Measurements from ENCODE around the gene CNTFR.

CNTFR gene

GRCh38 chr9:34555500-34555899 lies 34.0 kb downstream of the CNTFR start:
- Mint-ChIP-seq H3K4me3 (no peak overlapping the region), H3K36me3 (ENCODE audit: low read depth) (peaks cover 10% of the 10 kb centered on the region), H3K9me3 (no peaks in the 10 kb centered on the region), H3K27ac (peak overlapping the region; percentile 8 to 38 (median 29)), H3K27me3 (ENCODE audit: low read depth) (peaks cover 41% of the 10 kb centered on the region), H3K4me1 (peaks cover 61% of the 10 kb centered on the region)
- TF ChIP-seq CTCF (IDR thresholded peaks at IDR 0.05; ENCODE audit: unreplicated experiment in 3 of 3): no peak

- H3K4me1 Mint-ChIP-seq: peaks cover 56% of the 10 kb centered on the region
- no peak for TF ChIP-seq CTCF (IDR thresholded peaks at IDR 0.05; ENCODE audit: unreplicated experiment in 3 of 3)
- H3K9me3 Mint-ChIP-seq: no peaks in the 10 kb centered on the region
- H3K36me3 Mint-ChIP-seq (ENCODE audit: low read depth): peaks cover 10% of the 10 kb centered on the region
- peak overlapping the region; percentile 8 to 38 (median 29) for H3K27ac Mint-ChIP-seq
- peak overlapping the region; percentile 28 to 50 (median 34) for H3K4me3 Mint-ChIP-seq
- peaks cover 36% of the 10 kb centered on the region for H3K27me3 Mint-ChIP-seq (ENCODE audit: low read depth)
These were observed 34.5 kb downstream of the CNTFR start for GRCh38 chr9:34555002-34555348.

DNA sequence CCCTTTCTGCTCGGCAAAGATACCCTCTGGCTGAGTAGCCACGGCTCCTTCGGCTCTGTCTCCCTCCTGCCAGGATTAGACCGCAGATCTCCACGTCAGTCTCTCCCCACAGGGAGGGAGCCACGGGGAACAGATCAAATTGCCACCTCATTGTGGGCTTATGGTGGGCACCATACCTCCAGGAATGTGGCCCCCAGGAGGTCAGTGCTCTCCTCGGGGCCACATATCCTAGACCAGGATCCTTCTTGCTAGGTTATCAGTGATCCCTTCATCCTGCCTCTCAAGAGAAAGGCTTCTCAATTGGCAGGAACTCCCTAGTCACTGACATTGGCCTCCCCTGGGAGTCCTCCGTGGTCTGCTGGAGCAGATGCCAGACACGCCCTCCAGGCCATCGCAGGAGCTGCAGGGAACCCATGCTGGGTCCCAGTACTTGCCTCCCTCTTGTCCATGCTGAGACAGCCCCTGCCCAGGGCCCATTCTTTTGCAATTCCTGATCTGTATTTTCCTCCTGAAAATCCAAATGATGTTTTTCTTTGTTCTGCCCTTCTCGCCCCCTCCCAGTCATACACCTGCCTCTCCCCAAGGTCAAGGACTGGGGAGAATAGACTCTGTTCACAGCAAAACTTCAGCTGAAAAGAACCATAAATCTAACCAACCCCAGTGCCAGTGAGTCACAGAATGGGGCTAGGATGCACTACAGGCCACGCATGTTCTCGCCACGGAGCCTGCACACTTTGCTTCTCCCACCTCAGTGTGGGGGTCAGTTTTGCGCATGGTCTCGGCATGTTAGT lies 35.1 kb downstream of the CNTFR start:
- H3K27me3 Mint-ChIP-seq (ENCODE audit: low read depth): peaks cover 34% of the 10 kb centered on the region
- H3K27ac Mint-ChIP-seq: peak overlapping the region; percentile 8 to 38 (median 29)
- peaks cover 52% of the 10 kb centered on the region for H3K4me1 Mint-ChIP-seq

GRCh38 chr9:34553511-34554021 lies 36.0 kb downstream of the CNTFR start:
- H3K4me1 Mint-ChIP-seq: peaks cover 44% of the 10 kb centered on the region
- peaks cover 10% of the 10 kb centered on the region for H3K36me3 Mint-ChIP-seq (ENCODE audit: low read depth)
- no peak overlapping the region for H3K27ac Mint-ChIP-seq
- no peak for TF ChIP-seq CTCF (IDR thresholded peaks at IDR 0.05; ENCODE audit: unreplicated experiment in 3 of 3)
- H3K27me3 Mint-ChIP-seq (ENCODE audit: low read depth): peaks cover 33% of the 10 kb centered on the region
- H3K9me3 Mint-ChIP-seq: no peaks in the 10 kb centered on the region
- H3K4me3 Mint-ChIP-seq: no peak overlapping the region

More for the DNA sequence above, 35.1 kb downstream of the CNTFR start:
- Mint-ChIP-seq H3K36me3 (ENCODE audit: low read depth) (peaks cover 10% of the 10 kb centered on the region), H3K4me3 (peak overlapping the region in 2 of 3 experiments; percentile 28 to 34), H3K9me3 (no peaks in the 10 kb centered on the region)
- no peak for TF ChIP-seq CTCF (IDR thresholded peaks at IDR 0.05; ENCODE audit: unreplicated experiment in 3 of 3)

DNA sequence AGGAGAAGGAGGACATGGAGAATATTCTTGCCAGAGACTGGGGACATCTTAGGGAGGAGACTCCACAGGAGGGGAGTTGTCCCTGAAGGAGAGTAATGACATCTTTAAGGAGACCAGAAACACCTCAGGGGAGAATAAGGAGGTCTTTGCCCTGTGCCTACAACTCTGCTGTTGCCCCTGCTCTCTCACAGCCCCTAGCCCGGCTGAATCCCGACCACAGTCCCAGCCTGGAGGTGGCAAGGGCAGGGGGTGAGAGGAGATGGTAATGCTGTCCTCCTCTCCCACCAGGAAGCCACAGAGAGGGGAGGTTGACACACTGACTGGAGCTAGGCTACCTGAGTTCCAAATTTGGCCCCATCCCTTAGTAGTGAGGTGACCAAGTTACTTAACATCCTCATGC lies 36.5 kb downstream of the CNTFR start:
- Mint-ChIP-seq H3K4me1 (peaks cover 43% of the 10 kb centered on the region), H3K36me3 (ENCODE audit: low read depth) (peaks cover 10% of the 10 kb centered on the region), H3K4me3 (no peak overlapping the region), H3K27me3 (ENCODE audit: low read depth) (peaks cover 35% of the 10 kb centered on the region), H3K9me3 (no peaks in the 10 kb centered on the region), H3K27ac (no peak overlapping the region)
- TF ChIP-seq CTCF (IDR thresholded peaks at IDR 0.05; ENCODE audit: unreplicated experiment in 3 of 3): no peak

- H3K4me1 Mint-ChIP-seq: peaks cover 40% of the 10 kb centered on the region
- H3K9me3 Mint-ChIP-seq: no peaks in the 10 kb centered on the region
- H3K36me3 Mint-ChIP-seq (ENCODE audit: low read depth): peaks cover 10% of the 10 kb centered on the region
- H3K4me3 Mint-ChIP-seq: no peak overlapping the region
- H3K27me3 Mint-ChIP-seq (ENCODE audit: low read depth): peaks cover 34% of the 10 kb centered on the region
- H3K27ac Mint-ChIP-seq: no peak overlapping the region
- TF ChIP-seq CTCF (IDR thresholded peaks at IDR 0.05; ENCODE audit: unreplicated experiment in 3 of 3): no peak
These were observed 36.9 kb downstream of the CNTFR start for GRCh38 chr9:34552606-34552981.

All from nephron (organoid).